ENCODE data around the gene EPHA6.
A peak's percentile ranks its signal among the peaks of the same experiment; 100 is the strongest.
"Not testable (repeated sequence)": the region's sequence is repeated elsewhere in the genome, so short reads cannot be mapped to it uniquely, and the experiment has no call there.

EPHA6 gene

GRCh38 chr3:97610626-97611025 is 796.2 kb downstream of the EPHA6 start:
- no peak for DNase-seq (ENCODE audit: low read depth)
- no peak overlapping the region for H3K4me3 ChIP-seq (ENCODE audit: low read length)
- no peak for TF ChIP-seq CTCF (IDR thresholded peaks at IDR 0.05; ENCODE audit: insufficient read depth, low read depth, low read length, missing control alignments)

- TF ChIP-seq CTCF (IDR thresholded peaks at IDR 0.05; ENCODE audit: insufficient read depth, low read depth, low read length, missing control alignments) = no peak
- H3K4me3 ChIP-seq (ENCODE audit: low read length) = no peak overlapping the region
- no peak for DNase-seq (ENCODE audit: low read depth)
Measured at GRCh38 chr3:97612632-97613031, 798.2 kb downstream of the EPHA6 start.

DNA sequence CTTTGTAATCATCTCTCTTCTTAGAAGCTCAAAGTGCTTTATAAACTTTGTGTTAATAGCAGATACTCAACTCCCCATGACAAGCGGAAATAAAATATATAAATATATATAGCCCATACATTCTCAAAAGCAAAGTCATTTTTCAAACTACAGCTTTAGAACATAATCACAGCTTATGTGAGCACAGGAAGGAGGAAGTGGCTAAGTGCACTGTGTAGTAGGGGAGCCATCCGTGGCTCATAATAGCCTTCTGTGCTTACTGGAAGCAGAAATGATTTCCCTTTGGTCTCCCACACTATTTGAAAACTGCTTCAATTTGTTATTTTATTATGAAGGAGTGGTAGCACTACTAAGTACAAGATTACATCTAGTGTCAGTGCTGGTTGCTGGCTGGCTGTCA is 798.7 kb downstream of the EPHA6 start:
- no peak for TF ChIP-seq CTCF (IDR thresholded peaks at IDR 0.05; ENCODE audit: insufficient read depth, low read depth, low read length, missing control alignments)
- no peak for DNase-seq (ENCODE audit: low read depth)

GRCh38 chr3:97620514-97620913 is 806.1 kb downstream of the EPHA6 start:
- DNase-seq (ENCODE audit: low read depth); H3K4me3 ChIP-seq (ENCODE audit: low read length): not testable (repeated sequence)

More for the DNA sequence above, 798.7 kb downstream of the EPHA6 start:
- no peak overlapping the region for H3K4me3 ChIP-seq (ENCODE audit: low read length)

DNA sequence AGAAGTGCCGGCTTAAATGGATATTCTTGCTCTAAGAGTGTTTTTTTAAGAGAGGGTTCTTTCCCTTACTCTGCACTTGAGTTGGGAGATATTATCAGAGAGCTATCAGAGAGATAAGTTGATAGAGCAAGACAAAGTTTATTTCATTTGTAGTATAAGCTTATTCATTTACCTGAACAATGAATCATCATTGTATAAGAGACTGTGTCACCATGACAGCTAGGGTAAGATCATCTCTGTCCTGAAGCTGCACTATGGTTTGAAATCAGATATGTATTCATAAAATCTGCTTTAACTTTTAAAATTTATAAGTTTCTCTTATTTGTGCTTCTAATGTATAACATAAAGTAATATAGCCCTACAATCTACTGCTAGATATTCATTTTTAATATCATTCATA is 822.1 kb downstream of the EPHA6 start:
- TF ChIP-seq CTCF (IDR thresholded peaks at IDR 0.05; ENCODE audit: insufficient read depth, low read depth, low read length, missing control alignments) = no peak
- H3K4me3 ChIP-seq (ENCODE audit: low read length) = no peak overlapping the region
- peak; percentile 19 for DNase-seq (ENCODE audit: low read depth)

DNA sequence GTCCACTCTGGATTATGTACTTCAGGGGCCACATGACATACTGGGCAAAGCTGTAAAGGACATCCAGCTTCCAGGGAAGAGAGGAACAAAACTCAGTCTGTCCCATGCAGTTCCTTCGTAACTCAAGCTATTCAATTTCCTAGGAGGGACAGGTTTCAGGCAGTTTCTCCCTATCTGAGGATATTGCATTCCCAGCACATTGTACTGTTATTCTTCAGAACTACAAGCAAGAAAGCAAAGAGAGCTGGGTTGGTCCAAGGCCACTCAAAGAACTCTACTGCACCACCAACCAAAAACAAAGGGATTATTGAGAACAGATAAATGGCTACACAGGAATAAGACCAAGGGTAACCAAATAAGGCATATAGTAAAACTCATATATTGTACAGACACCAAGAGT is 832.5 kb downstream of the EPHA6 start:
- DNase-seq (ENCODE audit: low read depth) = no peak
- TF ChIP-seq CTCF (IDR thresholded peaks at IDR 0.05; ENCODE audit: insufficient read depth, low read depth, low read length, missing control alignments) = no peak
- H3K4me3 ChIP-seq (ENCODE audit: low read length) = no peak overlapping the region

- DNase-seq (ENCODE audit: low read depth) = no peak
- TF ChIP-seq CTCF (IDR thresholded peaks at IDR 0.05; ENCODE audit: insufficient read depth, low read depth, low read length, missing control alignments) = no peak
- no peak overlapping the region for H3K4me3 ChIP-seq (ENCODE audit: low read length)
Measured at GRCh38 chr3:97647441-97647982, 833.1 kb downstream of the EPHA6 start.
